Esophagus (tissue), 2 donors: ENCODE measurements around the gene PLA2G6. TPM values are rescaled to one million over a fixed set of nuclear protein-coding genes. Genes with fewer than 3 reads are reported as not detected.

Source experiments
- H3K27ac ChIP-seq, 2 donors: one replicate each; pipeline ENCODE4 v1.5.1; 2013; ENCODE audit warnings: low read depth in 2 of 2, mild to moderate bottlenecking in 2 of 2, inconsistent platforms in 1 of 2, low read length in 1 of 2, moderate library complexity in 1 of 2
- H3K27me3 ChIP-seq, 2 donors: one replicate each; pipeline ENCODE4 v1.6.1; 2013; ENCODE audit warnings: low read length in 2 of 2, control low read depth in 1 of 2, mild to moderate bottlenecking in 1 of 2; ENCODE audit not compliant: insufficient read depth in 2 of 2, control insufficient read depth in 1 of 2
- H3K36me3 ChIP-seq, 2 donors: one replicate each; pipeline ENCODE4 v1.6.1; 2013; ENCODE audit warnings: low read length in 1 of 2; ENCODE audit not compliant: control insufficient read depth in 2 of 2, insufficient read depth in 2 of 2
- H3K4me1 ChIP-seq, 2 donors: one replicate each; pipeline ENCODE4 v1.6.1; 2013; ENCODE audit warnings: low read length in 1 of 2; ENCODE audit not compliant: control insufficient read depth in 2 of 2, insufficient read depth in 2 of 2
- H3K4me3 ChIP-seq, 2 donors: one replicate each; pipeline ENCODE4 v1.5.1; 2013; ENCODE audit warnings: low read length in 2 of 2, mild to moderate bottlenecking in 2 of 2, low read depth in 1 of 2, moderate library complexity in 1 of 2
- H3K9me3 ChIP-seq, 2 donors: one replicate each; pipeline ENCODE4 v1.6.1; 2013; ENCODE audit warnings: mild to moderate bottlenecking in 2 of 2, low read depth in 1 of 2, low read length in 1 of 2, moderate library complexity in 1 of 2; ENCODE audit not compliant: control insufficient read depth in 2 of 2, insufficient read depth in 1 of 2
- WGBS, 2 donors: extraction: QIAGEN DNeasy Blood & Tissue Kit; methylation state at CpG; one replicate each; pipeline ENCODE4 v1.1.7; 2013; 5-methylcytosine and 5-hydroxymethylcytosine counted together
- polyA plus RNA-seq, 2 donors: library from polyadenylated mRNA; stranded (reverse); fragments of 200-250 nt; gene quantifications; one replicate each; pipeline ENCODE4 v1.2.3, GENCODE V29; 2013
- donor health status: healthy with polysubstance abuse.
- donor health status: Bipolar disorder and iron deficiency.

The PLA2G6 gene
- polyA plus RNA-seq, 2 donors = 14.5 to 36.3 TPM

DNA sequence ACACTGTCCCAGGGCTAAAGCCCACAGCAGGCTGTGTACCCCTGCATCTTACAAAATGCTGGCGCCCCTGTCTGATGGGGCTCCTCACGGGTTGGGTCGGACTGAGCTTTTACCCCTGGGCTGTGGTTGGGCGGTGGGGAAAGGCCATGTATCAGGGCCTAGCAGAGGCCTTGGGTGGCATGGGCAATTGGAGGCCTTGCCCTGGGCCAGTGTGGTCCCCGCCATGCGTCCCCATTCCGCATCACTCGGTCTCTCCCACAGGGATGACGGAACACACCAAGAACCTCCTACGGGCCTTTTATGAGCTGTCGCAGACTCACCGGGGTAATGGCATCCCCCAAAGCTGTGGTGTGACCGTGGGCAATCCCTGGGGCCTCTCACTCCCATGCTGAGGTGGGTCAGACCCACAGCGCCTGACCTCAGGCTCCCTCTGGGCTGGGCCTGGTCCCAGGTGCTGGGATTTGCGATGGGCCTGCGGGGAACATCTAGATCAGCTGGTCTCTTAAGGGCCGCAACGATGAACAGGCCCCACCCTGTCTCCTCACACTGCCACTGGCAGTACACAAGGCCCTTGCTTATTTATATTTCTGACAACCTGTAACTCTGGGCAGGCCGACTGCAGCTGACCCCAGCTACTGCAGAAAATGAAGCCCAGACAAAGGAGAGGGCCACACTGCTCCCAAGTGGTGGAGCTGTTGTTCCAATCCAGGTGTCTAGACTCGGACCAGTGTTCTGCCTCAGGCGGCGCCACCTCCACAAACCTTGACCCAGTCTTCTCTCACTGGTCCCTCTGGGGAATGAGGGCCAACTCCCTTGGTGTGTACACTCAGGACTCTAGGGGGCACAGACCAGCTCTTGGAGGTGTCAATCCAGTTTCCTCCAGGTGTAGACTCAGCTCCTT is 110.0 kb downstream of the PLA2G6 start:
- H3K9me3 ChIP-seq = no peaks in the 10 kb centered on the region
- H3K4me3 ChIP-seq = no peak overlapping the region
- 90% methylated on average over 21 to 22 of the region's 22 CpGs for WGBS, 2 donors
- no peaks in the 10 kb centered on the region for H3K4me1 ChIP-seq
- H3K27me3 ChIP-seq = no peaks in the 10 kb centered on the region
- H3K27ac ChIP-seq = no peak overlapping the region
- peaks cover 17 to 61% of the 10 kb centered on the region in 2 donors for H3K36me3 ChIP-seq

DNA sequence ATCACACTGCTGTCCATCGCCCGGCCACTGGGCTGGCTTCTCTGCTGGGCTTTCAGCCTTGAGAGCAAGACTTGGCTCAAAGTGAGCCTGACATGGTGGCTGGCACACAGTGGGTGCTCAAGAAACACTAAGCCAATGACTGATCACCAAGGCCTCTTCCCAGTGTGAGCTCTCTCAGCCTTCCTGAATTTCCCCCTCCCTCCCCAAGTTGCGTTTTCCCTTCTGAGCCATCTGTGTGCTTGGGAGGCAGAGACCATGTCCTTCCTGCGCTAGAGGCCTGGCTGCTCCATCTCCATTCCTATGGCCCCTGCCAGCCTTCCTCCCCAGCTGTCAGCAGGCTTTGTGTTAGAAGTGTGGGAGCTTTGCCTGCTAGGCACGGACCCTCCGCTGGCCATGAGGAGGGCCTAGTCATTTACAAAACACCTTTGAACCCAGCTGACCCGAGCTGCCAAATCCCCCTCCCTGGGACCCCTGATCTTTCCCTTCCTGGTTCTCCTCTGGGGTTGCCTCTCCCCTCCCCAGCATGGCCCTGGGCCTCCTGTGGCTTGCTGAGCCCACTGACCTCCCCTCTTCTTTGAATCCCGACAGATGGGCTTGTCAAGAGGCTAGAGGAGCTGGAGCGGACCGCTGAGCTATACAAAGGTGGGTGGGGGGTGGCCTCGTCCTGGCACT is 111.2 kb downstream of the PLA2G6 start:
- Histone ChIP-seq H3K27ac (peak overlapping the region in 1 of 2 donors; percentile 59), H3K4me1 (no peaks in the 10 kb centered on the region), H3K27me3 (no peaks in the 10 kb centered on the region), H3K4me3 (no peak overlapping the region), H3K9me3 (no peaks in the 10 kb centered on the region), H3K36me3 (peaks cover 21 to 69% of the 10 kb centered on the region in 2 donors)
- WGBS, 2 donors = 84 to 89% methylated on average over 11 of the region's 11 CpGs

DNA sequence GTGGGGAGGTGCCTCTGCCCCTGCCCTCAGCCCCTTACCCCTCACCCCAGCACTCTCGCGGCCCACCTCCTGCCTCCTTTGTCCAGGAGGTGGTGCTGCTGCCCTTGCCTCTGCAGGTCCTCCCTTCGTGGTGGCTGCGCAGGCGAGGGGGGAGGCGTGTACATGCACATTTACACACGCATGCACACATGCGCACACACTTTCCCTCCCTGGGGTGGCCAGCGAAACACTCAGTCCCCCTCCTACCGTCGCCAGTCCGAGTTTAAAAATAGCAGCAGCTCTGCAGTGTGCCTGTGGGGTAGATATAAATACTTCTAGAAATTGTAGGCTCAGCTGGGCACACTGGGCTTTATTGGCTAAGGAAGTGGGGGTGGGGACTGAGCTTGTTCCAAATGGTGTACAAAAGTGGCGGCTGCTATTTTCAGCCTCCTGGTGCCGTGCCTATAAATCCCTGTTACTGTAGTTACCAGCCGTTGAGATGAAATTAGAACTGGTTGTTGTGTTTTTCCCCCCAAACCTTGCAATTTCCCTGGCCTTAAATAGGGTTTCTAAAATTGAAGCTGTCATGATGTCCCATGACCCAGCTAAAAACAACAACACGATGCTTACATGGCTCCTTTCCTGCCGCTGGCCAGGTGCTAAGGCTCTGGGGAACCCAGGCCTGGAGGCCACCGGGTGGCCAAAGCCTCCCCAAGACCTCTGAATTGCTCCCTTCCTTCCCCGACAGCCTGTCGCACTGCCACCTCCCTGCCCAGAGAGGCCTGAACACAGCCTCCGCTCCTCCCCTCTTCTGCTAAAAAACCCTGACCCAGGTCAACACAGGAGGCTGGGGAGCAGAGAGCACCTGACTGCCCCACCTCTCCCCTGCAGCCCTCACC is 112.0 kb downstream of the PLA2G6 start:
- H3K27ac ChIP-seq = peak overlapping the region; percentile 26 to 59
- no peaks in the 10 kb centered on the region for H3K9me3 ChIP-seq
- H3K4me1 ChIP-seq = no peaks in the 10 kb centered on the region
- H3K27me3 ChIP-seq = no peaks in the 10 kb centered on the region
- 71 to 80% methylated on average over 21 of the region's 21 CpGs for WGBS, 2 donors
- peaks cover 27 to 69% of the 10 kb centered on the region in 2 donors for H3K36me3 ChIP-seq
- H3K4me3 ChIP-seq = no peak overlapping the region

DNA sequence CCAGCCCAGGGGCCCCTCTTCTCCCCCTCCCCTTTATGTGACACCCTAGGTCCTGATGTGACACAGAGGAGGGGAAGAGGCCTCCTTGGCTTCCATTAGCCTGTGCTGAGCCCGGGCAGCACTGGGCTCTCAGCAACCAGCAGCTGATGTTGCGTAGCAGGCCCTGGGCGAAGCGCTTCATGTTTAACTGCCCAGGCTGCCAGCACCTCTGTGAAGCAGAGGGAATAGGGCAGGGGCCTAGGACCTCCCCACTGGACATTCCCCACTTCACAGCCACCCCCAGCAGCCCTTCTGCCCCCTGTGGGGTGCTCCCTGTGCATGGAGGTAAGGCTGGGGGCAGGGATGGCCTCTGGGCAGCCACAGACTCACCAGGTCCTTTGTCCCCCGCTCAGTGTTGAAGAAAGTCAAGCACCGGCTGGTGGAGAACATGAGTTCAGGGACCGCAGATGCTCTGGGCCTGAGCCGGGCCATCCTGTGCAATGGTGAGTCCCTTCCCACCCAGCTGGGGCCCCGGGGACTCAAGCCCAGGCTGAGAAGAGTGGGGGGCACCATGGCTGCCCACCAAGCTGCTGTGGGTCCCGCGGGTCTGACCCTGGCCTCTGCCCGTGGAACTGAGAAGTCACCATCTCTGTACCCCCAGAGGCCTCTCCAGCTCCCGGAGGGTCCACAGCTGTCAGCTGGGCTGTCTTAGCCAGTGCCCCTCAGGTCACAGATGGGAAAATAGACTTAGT is 112.8 kb downstream of the PLA2G6 start:
- Histone ChIP-seq H3K4me1 (no peaks in the 10 kb centered on the region), H3K4me3 (no peak overlapping the region), H3K9me3 (no peaks in the 10 kb centered on the region), H3K27ac (peak overlapping the region; percentile 23 to 45), H3K36me3 (peaks cover 27 to 65% of the 10 kb centered on the region in 2 donors), H3K27me3 (no peaks in the 10 kb centered on the region)
- WGBS, 2 donors = 85 to 87% methylated on average over 13 of the region's 13 CpGs

DNA sequence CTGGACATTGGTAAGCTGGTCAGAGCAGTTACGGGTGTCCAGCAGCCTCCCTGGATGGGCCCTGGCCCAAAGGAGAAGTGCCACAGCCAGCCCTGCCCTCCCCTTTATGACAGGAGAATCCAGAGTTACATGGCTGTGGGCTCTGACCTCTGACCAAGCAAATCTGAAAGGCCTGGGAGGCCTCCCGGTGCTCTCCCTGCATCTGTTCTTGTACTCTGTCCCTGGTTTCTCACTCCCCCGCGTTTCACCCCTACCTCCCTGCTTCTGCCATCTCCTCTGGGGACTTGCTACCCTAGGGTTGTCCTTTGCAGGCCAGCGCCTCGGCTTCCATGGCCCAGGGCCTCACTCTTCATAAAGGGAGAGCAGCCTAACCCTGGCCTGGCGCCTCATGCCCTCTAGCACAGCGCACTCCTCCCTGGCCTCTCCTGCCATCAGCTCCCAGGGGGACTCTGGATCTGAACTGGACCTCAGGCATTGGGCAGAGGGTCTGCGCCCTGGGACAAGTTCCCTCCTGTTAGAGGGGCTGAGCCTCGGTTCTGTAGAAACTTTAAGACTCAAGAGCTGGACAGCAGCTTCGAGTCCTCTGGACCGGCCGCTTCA is 113.8 kb downstream of the PLA2G6 start:
- Histone ChIP-seq H3K27me3 (no peaks in the 10 kb centered on the region), H3K4me3 (no peak overlapping the region), H3K4me1 (no peaks in the 10 kb centered on the region), H3K9me3 (no peaks in the 10 kb centered on the region), H3K27ac (no peak overlapping the region), H3K36me3 (peaks cover 26 to 58% of the 10 kb centered on the region in 2 donors)
- WGBS, 2 donors = 88 to 90% methylated on average over 13 of the region's 13 CpGs

DNA sequence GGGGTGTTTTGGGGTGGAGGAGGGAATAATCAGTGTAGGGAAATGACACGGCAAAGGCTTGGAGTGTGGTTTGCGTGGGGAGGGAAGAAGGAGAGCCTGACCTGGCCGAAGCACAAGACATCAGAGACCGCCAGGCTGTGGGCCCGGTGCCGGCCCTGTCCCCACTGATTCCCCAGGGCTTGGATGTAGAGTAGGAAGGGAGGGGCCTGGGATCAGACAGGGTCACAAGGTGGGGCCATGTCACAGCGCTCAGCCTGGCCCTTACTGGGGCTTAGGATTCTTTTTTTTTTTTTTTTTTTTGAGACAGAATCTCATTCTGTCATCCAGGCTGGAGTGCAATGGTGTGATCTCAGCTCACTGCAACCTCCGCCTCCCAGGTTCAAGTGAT is 114.6 kb downstream of the PLA2G6 start:
- H3K27ac ChIP-seq = no peak overlapping the region
- H3K4me3 ChIP-seq = no peak overlapping the region
- no peaks in the 10 kb centered on the region for H3K9me3 ChIP-seq
- 85 to 87% methylated on average over 8 of the region's 8 CpGs for WGBS, 2 donors
- H3K4me1 ChIP-seq = no peaks in the 10 kb centered on the region
- H3K27me3 ChIP-seq = no peaks in the 10 kb centered on the region
- H3K36me3 ChIP-seq = peaks cover 19 to 50% of the 10 kb centered on the region in 2 donors

DNA sequence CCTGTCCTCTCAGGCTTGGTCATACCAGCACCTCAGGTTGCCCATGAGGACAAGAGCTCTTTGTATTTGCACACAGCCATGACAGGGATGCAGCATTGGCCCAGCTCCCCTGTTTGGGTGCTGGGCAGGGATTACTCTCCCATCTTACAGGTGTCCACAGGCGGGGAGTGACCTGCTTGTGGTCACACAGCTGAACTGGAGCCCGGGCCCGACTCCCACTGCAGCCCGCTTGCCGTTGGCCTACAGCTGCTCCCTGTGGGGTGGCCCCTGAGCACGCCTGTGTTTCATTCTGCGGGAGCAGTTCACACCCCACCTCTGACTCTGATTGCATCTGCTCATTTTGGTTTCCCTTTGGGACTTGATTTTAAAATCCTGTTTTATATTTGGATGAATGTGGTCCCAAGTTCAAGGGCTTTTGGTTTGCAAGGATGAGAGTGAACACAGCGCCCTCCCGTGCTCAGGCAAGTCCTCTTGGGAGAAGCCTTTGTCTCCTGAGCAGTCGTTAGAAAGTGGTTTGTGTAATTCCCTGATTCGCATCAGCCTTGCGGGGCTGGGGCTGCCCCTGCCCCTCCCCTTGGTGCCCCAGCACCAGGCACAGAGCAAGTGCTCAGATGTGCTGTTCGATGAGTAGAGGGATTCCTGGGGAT is 115.1 kb downstream of the PLA2G6 start:
- no peaks in the 10 kb centered on the region for H3K27me3 ChIP-seq
- no peaks in the 10 kb centered on the region for H3K4me1 ChIP-seq
- H3K36me3 ChIP-seq = peaks cover 19 to 47% of the 10 kb centered on the region in 2 donors
- H3K4me3 ChIP-seq = no peak overlapping the region
- no peaks in the 10 kb centered on the region for H3K9me3 ChIP-seq
- 80 to 90% methylated on average over 13 of the region's 13 CpGs for WGBS, 2 donors
- H3K27ac ChIP-seq = no peak overlapping the region

DNA sequence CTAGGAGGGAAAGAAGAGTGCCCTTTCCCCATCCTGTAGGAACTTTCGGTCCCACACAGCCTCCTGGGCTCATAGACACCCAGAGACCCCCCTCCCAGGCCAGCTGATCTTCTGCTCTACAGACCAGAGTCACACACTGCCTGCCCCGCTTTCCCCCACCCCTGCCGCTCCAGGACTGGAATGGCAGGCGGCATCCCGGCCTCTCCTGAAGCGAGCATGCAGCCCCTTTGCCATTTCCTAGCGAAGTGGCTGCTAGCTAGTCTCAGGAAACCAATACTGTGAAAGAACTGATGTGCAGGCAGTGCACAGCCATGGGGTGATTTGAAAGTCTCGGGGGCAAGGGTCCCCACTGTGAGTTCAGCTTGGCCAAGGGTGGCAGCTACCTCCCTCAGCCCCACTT is 116.1 kb downstream of the PLA2G6 start:
- Histone ChIP-seq H3K9me3 (no peaks in the 10 kb centered on the region), H3K27ac (no peak overlapping the region), H3K27me3 (no peaks in the 10 kb centered on the region), H3K4me1 (no peaks in the 10 kb centered on the region), H3K4me3 (no peak overlapping the region), H3K36me3 (peaks cover 19 to 40% of the 10 kb centered on the region in 2 donors)
- WGBS, 2 donors = 94 to 95% methylated on average over 8 of the region's 8 CpGs
